ENCODE data around the gene PRDM13.
"Not testable (repeated sequence)": the region's sequence is repeated elsewhere in the genome, so short reads cannot be mapped to it uniquely, and the experiment has no call there.

The PRDM13 gene

DNA sequence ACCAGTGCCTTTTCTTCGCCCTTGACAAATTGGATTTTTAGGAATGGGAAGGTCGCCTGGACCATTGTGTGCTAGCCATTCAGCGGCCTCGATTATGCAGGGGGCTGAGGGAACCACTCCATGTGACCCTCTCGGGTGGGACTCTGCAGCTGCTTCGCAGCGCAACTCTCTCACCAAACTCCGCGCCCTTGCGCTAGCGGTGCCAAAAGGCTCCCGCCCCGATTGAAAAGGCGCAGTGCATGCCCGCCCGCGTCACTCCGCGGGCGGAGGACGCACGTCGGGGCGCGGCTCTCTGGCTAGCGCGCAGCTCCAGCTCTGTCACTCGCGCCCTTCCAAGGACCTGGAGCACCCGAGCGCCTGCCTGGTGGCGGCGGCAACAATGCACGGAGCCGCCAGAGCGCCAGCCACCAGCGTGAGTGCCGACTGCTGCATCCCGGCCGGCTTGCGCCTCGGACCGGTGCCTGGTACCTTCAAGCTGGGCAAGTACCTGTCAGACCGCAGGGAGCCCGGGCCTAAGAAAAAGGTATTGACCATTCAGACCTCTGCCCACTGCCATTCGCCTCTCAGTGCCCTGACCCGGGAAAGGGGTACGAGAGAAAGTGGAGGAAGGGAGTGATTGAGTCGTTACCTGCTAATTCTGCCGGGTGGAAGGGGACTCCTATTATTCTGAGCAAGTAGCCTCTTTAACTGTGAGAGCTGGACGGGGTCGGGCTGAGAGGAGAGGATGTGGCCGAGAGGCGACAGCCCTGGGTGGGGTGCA lies at the start of gene PRDM13:
Gene PRDM13, plus strand, starts transcription at position 178 of the 760 bp plus-strand sequence. Its CDS starts 202 bp downstream, at position 380.
- DNase-seq = no peak

- DNase-seq = no peak
These were observed 47.6 kb upstream of the PRDM13 start for GRCh38 chr6:99559057-99559456.

GRCh38 chr6:99560668-99561067 lies 46.0 kb upstream of the PRDM13 start:
- no peak for DNase-seq

DNA sequence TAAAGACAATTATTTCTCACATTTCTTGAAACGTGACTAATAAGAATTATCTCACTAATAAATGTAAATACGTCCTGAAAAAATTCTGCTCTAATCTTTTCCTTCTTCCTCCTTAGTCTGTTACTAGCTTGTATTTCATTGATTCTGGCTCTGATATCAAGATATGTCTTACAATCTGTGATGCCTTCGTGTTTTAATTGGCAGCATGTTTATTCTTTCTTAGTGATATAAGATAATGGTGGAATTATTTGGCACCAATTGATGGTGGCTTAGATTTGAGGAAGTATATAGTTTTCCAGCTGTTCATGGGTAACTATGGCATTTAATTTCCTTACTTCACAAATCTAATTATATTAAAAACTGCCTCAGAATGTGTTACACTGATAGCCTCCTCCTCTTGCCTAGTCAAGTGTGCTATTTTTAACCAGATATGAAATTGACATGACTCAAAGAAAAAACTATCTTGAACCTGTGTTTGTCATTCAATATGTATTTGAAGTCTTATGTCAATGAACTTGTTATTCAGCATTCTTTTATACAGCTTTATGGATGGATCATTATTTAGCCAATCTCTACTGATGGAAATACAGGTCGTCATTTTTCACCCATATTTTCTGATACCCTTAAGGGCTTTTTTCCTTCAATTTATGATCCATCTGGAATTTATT lies 43.4 kb upstream of the PRDM13 start:
- no peak for DNase-seq

GRCh38 chr6:99568103-99568933 lies 38.3 kb upstream of the PRDM13 start, which contains the start of gene CCNC:
Gene CCNC, minus strand, starts transcription at chr6:99568660. Its CDS starts 133 bp downstream, at chr6:99568527.
- DNase-seq = peak; percentile 30

GRCh38 chr6:99573980-99574617 lies 32.5 kb upstream of the PRDM13 start:
- DNase-seq = no peak

DNA sequence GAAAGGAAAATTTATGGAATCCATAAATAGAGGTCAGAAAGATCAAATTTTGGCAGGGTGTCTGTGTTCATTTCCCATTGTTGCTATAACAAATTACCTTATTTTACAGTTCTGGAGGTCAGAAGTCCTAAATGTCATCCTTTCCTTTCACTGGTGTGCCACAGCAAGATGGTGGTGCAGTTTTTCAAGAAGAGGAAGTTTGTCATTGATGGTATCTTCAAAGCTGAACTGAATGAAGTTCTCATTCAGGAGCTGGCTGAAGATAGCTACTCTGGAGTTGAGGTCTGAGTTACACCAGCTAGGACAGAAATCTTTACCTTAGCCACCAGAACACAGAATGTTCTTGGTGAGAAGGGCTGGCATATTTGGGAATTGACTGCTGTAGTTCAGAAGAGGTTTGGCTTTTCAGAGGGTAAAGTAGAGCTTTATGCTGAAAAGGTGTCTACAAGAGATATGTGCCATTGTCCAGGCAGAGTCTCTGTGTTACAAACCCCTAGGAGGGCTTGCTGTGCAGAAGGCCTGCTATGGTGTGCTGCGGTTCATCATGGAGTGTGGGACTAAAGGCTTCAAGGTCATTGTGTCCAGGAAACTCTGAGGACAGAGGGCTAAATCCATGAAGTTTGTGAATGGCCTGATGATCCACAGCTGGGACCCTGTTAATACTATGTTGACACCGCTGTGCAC lies 30.9 kb upstream of the PRDM13 start:
- DNase-seq = no peak

- DNase-seq = no peak
These were observed 26.9 kb upstream of the PRDM13 start for GRCh38 chr6:99579781-99580180.

DNA sequence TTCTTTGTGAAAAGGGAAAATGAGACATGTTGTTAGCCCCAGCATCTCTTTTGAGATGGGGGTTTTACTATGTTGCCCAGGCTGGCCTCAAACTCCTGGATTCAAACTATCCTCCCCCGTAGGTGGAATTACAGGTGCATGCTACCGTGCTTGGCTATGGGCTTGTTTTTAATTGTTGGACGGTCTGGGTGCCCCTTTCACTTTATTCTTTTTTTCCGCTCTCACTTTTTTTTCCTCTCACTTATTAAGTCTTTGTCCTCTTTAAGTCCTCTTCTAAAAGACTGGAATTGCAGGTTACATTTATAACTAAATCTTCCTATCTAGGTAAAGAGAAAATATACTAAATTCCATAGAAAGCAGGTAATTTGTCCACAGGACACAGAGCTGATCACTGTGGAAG lies 18.8 kb upstream of the PRDM13 start:
- no peak for DNase-seq

GRCh38 chr6:99588618-99589289 lies 17.9 kb upstream of the PRDM13 start:
- peak; percentile 16 for DNase-seq

GRCh38 chr6:99589290-99589672 lies 17.4 kb upstream of the PRDM13 start:
- no peak for DNase-seq

DNA sequence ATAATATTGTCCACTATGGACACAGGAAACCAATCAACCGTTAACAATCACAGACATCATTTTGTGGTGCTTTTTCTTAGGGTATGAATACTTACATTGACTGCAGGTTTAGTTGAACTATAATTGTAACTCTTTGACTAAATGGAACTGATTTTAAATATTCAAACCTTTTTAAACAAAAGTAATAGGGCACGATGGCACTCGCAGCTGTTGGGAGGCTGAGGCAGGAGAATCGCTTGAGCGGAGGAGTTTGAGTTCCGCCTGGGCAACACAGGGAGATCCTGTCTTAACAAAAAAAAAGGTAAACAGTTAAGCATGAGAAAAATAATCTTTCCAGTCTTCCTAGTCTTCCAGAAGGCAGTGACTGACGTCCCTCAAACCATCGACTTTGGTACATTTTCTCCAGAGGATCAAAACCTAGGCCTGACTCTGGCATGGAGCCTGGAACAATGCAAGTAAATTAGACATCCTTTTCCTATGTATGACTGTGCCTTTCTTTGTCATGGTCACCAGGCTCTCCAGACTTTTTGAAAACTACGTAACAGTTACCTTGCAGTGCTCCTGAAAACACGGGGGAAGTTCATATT lies 16.6 kb upstream of the PRDM13 start:
- DNase-seq = no peak

DNA sequence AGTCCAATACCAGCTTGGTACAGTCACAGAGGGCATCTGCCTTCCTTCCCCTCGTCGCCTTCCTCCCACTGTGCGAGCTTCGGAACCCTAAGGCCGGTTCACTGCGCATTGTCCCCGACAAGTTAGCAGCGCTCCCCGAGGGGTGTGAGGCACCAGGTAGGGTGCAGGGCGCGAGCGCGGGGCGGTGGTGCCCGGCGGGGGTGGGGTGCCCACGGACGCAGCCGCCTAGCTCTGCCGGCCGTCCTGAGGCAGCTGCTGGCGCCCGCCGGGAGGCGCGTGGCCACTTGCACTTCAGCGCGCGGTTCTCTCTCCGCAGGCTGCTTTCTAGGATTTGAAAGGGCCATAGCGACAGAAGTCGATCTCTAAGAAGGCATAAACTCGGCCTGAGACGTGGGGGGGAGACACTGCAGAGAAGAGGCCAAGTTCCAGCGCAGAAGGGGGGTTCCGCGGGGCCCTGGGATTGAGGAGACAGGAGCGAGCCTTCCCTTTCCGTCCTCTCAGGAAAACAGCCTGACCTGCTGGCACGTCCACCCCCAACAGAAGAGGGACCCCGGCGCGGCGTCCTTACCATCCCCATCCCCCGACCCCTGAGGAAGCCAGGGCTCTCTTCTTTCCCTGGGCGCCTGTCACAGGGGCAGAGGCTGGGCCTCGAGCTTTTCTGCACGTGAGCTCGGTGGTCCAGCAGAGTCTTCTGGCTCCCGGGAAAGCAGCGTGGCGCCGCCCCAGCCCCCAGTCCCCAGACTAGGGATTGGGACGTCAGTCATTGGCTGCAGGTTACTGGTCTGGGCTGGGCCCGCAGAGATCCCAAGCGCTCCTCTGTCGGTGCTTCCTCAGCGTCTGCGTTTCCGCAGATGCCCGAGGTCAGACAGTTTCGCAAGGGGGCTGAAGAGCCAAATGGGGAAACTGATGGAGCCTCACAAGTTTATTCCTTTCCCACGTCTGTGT lies 15.6 kb upstream of the PRDM13 start:
- no peak for DNase-seq

DNA sequence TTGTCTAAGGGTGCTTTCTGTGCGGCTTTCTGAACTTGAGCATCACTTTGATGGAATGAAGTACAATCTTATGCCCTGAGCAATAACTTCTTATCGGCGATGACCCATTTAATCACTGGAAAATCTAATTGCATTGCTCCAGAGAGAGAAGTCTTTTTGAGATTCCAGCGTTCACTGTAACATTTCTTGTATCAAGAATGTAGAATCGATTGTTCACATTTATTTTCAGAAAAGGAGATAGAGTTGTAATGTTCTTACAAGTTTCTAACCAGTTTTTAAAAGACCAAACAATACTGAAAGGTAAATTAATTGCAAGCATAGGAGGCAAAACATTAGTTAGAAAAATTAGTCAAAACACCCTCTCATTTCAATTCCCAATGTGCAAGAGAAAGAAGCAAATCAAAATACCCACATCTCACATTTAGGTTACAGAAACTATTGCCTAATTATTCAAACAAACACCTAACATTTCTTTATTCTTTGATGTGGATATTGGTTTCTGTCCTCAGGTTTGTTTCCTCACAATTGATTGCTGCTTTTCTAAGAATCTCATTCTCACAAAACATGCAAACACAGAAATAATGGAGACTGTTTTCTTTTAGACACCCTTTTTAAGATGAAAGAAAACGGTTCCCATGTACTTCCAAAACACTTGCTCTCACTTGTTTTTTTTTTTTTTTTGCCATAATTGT lies 14.8 kb upstream of the PRDM13 start:
- DNase-seq = no peak

GRCh38 chr6:99592900-99593299 lies 13.7 kb upstream of the PRDM13 start:
- peak; percentile 44 for DNase-seq

DNA sequence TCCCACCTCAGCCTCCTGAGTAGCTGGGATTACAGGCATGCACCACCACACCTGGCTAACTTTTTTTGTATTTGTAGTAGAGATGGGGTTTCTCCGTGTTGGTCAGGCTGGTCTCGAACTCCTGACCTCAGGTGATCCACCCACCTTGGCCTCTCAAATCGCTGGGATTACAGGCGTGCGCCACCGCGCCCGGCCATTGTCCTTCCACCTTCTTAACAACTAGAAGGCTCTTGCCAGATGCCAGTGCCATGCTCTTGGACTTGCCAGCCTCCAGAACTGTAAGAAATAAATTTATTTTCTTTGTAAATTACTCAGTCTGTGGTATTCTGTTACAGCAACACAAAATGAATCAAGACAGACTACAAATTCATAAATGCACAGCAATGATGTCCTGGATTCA lies 11.9 kb upstream of the PRDM13 start:
- not testable (repeated sequence) for DNase-seq

- no peak for DNase-seq
These were observed 3.9 kb upstream of the PRDM13 start for GRCh38 chr6:99602520-99603420.

- DNase-seq = no peak
These were observed 3.0 kb upstream of the PRDM13 start for GRCh38 chr6:99603421-99604165.

Data from SIG-M5 (cell line).